Sigmoid colon (tissue), 4 donors: Measurements from ENCODE around the gene OR52W1.

Source experiments
- CTCF ChIP-seq, 4 experiments: fragments of 450-650 bp in 3 of 4; fragments of 200-600 bp in 1 of 4; IDR thresholded peaks; one replicate each; pipeline ENCODE4 v1.5.1; 2016 to 2019; ENCODE audit warnings: antibody characterized with exemption in 4 of 4, mild to moderate bottlenecking in 3 of 4, moderate library complexity in 2 of 4
- EP300 ChIP-seq, 4 donors: sonication (generic); formaldehyde crosslinking; IDR thresholded peaks; one replicate each; pipeline ENCODE4 v1.6.1; 2017; ENCODE audit warnings: antibody characterized with exemption in 4 of 4
- POLR2A ChIP-seq, 2 donors: fragments of 450-650 bp; IDR thresholded peaks; one replicate each; pipeline ENCODE4 v1.6.1; 2016; ENCODE audit warnings: antibody characterized with exemption in 2 of 2, mild to moderate bottlenecking in 2 of 2, moderate library complexity in 2 of 2
- POLR2AphosphoS5 ChIP-seq, 4 donors: sonication (generic); formaldehyde crosslinking; IDR thresholded peaks; one replicate each; pipeline ENCODE4 v1.6.1; 2017; ENCODE audit warnings: antibody characterized with exemption in 4 of 4

- TF ChIP-seq POLR2A (IDR thresholded peaks at IDR 0.05) = no peak
- TF ChIP-seq EP300 (IDR thresholded peaks at IDR 0.05) = no peak
- no peak for TF ChIP-seq CTCF (IDR thresholded peaks at IDR 0.05)
- TF ChIP-seq POLR2AphosphoS5 (IDR thresholded peaks at IDR 0.05) = no peak
Observed at GRCh38 chr11:6237266-6237665, 38.2 kb downstream of the OR52W1 start.
